HepG2 (cell line): Measurements from ENCODE around the gene PFN1. TPM values are rescaled to one million over a fixed set of nuclear protein-coding genes. Genes with fewer than 3 reads are reported as not detected.

ENCODE experiments used
- CREM ChIP-seq, 2 experiments: sonication (generic) in 1 of 2; formaldehyde crosslinking in 1 of 2; IDR thresholded peaks; 2 replicates each; pipeline versions ENCODE4 v1.4.0 to v1.6.1; 2016 to 2020; ENCODE audit warnings: antibody characterized with exemption in 1 of 2, mild to moderate bottlenecking in 1 of 2, missing genetic modification reagents in 1 of 2
- IRX3 ChIP-seq: sonication (generic); formaldehyde crosslinking; IDR thresholded peaks from 2 replicates; pipeline ENCODE4 v1.8.1; 2023; ENCODE audit warnings: mild to moderate bottlenecking, low read depth, missing genetic modification reagents, borderline replicate concordance
- RFX3 ChIP-seq: IDR thresholded peaks from 2 replicates; pipeline ENCODE4 v1.6.1; 2016; ENCODE audit warnings: missing biosample characterization, missing genetic modification reagents
- ZNF616 ChIP-seq: sonication (generic); formaldehyde crosslinking; IDR thresholded peaks from 2 replicates; pipeline ENCODE4 v1.5.0; 2020; ENCODE audit warnings: low read depth, mild to moderate bottlenecking, missing genetic modification reagents
- polyA plus RNA-seq, 8 experiments: library from polyadenylated mRNA; depleted of rRNA in 3 of 8; stranded (reverse) in 7 of 8; unstranded in 1 of 8; fragments of >200 nt; fragmentation: Illumina TruSeq in 4 of 8; extraction: Trizol in 4 of 8; gene quantifications; 2 replicates each; pipeline versions ENCODE4 v1.2.1 to v1.2.3, GENCODE V29; 2011 to 2016; ENCODE audit warnings: low read depth in 4 of 8, missing spikeins in 1 of 8, mixed read lengths in 1 of 8; ENCODE audit not compliant: insufficient read depth in 1 of 8
- total RNA-seq, 5 experiments: library from RNA; depleted of rRNA; stranded (reverse); fragments of >200 nt; fragmentation: Illumina TruSeq; extraction: Trizol; gene quantifications; 2 replicates each; pipeline ENCODE4 v1.2.3, GENCODE V29; 2016; ENCODE audit warnings: low read depth in 1 of 5
- TF ChIP-seq, protein P1 (sequence below): sonication (generic); formaldehyde crosslinking; IDR thresholded peaks from 2 replicates; pipeline ENCODE4 v1.4.0; 2020; ENCODE audit warnings: missing genetic modification reagents
- TF ChIP-seq, protein P2 (sequence below): sonication (generic); formaldehyde crosslinking; IDR thresholded peaks from 2 replicates; pipeline ENCODE4 v1.4.0; 2020; ENCODE audit warnings: missing genetic modification reagents
- TF ChIP-seq, protein P3 (sequence below): sonication (generic); formaldehyde crosslinking; IDR thresholded peaks from 2 replicates; pipeline ENCODE4 v1.4.0; 2020; ENCODE audit warnings: mild to moderate bottlenecking, missing genetic modification reagents
- TF ChIP-seq, protein P4 (sequence below): sonication (generic); formaldehyde crosslinking; IDR thresholded peaks from 2 replicates; pipeline ENCODE4 v1.4.0; 2020; ENCODE audit warnings: missing genetic modification reagents, borderline replicate concordance
- TF ChIP-seq, protein P5 (sequence below): IDR thresholded peaks from 2 replicates; pipeline ENCODE4 v1.6.1; 2016
- TF ChIP-seq, protein P6 (sequence below): sonication (generic); formaldehyde crosslinking; IDR thresholded peaks from 2 replicates; pipeline ENCODE4 v1.8.1; 2023; ENCODE audit warnings: mild to moderate bottlenecking, moderate library complexity, missing genetic modification reagents

PFN1 gene
- total and polyA plus RNA-seq, 2 of the 13 experiments (the other 11 are each of a cell fraction or from before 2014, with no cell fraction given) = 494 to 613 TPM

DNA sequence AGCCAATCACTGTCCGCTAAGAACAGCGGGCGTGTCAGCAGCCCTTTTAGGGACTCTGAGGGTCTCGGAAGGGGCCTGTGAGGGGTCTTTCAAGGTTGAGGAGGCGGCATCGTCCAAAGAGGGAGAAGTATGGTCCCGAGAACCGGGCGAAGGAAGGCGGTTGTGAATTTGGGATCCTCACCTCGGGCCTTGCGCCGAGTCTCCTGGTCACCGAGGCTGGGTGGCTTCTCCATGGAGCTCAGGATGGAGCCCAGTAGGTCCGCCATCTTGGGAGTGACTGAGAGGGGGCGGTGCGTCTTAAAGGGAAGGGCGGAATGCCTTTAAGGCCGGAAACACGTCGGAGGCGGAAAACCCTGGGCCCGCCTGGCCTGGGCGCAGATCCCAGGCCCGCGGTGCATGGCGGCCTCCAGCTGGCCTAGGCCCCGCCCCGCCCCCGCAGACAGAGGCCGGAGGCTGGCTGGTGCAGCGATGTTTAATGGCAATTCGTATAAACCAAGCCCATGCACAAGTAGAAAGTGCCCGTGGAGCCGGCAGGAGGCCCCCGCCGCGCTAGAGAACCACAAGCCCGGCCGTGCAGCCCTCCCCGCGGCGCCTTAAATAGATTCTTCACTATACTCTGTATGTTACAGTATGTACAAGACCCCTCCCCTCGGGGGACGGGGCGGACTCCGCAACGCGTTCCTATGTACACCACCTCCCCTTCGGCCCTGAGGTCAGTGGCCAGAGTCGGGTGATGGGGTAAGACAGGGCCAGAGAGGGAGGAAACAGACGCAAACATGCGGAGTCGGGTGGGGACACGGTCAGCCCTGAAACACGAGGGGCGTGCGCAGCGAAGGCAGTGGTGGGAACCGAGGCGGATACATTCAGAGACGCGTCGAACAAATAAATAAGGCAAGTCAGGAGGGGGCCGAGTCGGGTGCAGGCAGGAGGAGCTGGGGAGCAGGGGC, 19.5 kb upstream of the PFN1 start, which contains the start of gene SPAG7 (continued):
- TF ChIP-seq ZNF616 (CRISPR knock-in tag) = peak; percentile 39; the same call in 1 of the 2 replicates
- TF ChIP-seq, protein P1, sequence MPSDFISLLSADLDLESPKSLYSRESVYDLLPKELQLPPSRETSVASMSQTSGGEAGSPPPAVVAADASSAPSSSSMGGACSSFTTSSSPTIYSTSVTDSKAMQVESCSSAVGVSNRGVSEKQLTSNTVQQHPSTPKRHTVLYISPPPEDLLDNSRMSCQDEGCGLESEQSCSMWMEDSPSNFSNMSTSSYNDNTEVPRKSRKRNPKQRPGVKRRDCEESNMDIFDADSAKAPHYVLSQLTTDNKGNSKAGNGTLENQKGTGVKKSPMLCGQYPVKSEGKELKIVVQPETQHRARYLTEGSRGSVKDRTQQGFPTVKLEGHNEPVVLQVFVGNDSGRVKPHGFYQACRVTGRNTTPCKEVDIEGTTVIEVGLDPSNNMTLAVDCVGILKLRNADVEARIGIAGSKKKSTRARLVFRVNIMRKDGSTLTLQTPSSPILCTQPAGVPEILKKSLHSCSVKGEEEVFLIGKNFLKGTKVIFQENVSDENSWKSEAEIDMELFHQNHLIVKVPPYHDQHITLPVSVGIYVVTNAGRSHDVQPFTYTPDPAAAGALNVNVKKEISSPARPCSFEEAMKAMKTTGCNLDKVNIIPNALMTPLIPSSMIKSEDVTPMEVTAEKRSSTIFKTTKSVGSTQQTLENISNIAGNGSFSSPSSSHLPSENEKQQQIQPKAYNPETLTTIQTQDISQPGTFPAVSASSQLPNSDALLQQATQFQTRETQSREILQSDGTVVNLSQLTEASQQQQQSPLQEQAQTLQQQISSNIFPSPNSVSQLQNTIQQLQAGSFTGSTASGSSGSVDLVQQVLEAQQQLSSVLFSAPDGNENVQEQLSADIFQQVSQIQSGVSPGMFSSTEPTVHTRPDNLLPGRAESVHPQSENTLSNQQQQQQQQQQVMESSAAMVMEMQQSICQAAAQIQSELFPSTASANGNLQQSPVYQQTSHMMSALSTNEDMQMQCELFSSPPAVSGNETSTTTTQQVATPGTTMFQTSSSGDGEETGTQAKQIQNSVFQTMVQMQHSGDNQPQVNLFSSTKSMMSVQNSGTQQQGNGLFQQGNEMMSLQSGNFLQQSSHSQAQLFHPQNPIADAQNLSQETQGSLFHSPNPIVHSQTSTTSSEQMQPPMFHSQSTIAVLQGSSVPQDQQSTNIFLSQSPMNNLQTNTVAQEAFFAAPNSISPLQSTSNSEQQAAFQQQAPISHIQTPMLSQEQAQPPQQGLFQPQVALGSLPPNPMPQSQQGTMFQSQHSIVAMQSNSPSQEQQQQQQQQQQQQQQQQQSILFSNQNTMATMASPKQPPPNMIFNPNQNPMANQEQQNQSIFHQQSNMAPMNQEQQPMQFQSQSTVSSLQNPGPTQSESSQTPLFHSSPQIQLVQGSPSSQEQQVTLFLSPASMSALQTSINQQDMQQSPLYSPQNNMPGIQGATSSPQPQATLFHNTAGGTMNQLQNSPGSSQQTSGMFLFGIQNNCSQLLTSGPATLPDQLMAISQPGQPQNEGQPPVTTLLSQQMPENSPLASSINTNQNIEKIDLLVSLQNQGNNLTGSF (CRISPR knock-in tag) = no peak
- TF ChIP-seq, protein P2, sequence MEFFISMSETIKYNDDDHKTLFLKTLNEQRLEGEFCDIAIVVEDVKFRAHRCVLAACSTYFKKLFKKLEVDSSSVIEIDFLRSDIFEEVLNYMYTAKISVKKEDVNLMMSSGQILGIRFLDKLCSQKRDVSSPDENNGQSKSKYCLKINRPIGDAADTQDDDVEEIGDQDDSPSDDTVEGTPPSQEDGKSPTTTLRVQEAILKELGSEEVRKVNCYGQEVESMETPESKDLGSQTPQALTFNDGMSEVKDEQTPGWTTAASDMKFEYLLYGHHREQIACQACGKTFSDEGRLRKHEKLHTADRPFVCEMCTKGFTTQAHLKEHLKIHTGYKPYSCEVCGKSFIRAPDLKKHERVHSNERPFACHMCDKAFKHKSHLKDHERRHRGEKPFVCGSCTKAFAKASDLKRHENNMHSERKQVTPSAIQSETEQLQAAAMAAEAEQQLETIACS (CRISPR knock-in tag) = no peak
- TF ChIP-seq RFX3 (CRISPR knock-in tag) = no peak
- TF ChIP-seq, protein P3, sequence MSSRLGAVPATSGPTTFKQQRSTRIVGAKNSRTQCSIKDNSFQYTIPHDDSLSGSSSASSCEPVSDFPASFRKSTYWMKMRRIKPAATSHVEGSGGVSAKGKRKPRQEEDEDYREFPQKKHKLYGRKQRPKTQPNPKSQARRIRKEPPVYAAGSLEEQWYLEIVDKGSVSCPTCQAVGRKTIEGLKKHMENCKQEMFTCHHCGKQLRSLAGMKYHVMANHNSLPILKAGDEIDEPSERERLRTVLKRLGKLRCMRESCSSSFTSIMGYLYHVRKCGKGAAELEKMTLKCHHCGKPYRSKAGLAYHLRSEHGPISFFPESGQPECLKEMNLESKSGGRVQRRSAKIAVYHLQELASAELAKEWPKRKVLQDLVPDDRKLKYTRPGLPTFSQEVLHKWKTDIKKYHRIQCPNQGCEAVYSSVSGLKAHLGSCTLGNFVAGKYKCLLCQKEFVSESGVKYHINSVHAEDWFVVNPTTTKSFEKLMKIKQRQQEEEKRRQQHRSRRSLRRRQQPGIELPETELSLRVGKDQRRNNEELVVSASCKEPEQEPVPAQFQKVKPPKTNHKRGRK = no peak
- TF ChIP-seq, protein P4, sequence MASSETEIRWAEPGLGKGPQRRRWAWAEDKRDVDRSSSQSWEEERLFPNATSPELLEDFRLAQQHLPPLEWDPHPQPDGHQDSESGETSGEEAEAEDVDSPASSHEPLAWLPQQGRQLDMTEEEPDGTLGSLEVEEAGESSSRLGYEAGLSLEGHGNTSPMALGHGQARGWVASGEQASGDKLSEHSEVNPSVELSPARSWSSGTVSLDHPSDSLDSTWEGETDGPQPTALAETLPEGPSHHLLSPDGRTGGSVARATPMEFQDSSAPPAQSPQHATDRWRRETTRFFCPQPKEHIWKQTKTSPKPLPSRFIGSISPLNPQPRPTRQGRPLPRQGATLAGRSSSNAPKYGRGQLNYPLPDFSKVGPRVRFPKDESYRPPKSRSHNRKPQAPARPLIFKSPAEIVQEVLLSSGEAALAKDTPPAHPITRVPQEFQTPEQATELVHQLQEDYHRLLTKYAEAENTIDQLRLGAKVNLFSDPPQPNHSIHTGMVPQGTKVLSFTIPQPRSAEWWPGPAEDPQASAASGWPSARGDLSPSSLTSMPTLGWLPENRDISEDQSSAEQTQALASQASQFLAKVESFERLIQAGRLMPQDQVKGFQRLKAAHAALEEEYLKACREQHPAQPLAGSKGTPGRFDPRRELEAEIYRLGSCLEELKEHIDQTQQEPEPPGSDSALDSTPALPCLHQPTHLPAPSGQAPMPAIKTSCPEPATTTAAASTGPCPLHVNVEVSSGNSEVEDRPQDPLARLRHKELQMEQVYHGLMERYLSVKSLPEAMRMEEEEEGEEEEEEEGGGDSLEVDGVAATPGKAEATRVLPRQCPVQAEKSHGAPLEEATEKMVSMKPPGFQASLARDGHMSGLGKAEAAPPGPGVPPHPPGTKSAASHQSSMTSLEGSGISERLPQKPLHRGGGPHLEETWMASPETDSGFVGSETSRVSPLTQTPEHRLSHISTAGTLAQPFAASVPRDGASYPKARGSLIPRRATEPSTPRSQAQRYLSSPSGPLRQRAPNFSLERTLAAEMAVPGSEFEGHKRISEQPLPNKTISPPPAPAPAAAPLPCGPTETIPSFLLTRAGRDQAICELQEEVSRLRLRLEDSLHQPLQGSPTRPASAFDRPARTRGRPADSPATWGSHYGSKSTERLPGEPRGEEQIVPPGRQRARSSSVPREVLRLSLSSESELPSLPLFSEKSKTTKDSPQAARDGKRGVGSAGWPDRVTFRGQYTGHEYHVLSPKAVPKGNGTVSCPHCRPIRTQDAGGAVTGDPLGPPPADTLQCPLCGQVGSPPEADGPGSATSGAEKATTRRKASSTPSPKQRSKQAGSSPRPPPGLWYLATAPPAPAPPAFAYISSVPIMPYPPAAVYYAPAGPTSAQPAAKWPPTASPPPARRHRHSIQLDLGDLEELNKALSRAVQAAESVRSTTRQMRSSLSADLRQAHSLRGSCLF (CRISPR knock-in tag) = no peak
- no peak for TF ChIP-seq IRX3 (CRISPR knock-in tag)
- TF ChIP-seq, protein P5, sequence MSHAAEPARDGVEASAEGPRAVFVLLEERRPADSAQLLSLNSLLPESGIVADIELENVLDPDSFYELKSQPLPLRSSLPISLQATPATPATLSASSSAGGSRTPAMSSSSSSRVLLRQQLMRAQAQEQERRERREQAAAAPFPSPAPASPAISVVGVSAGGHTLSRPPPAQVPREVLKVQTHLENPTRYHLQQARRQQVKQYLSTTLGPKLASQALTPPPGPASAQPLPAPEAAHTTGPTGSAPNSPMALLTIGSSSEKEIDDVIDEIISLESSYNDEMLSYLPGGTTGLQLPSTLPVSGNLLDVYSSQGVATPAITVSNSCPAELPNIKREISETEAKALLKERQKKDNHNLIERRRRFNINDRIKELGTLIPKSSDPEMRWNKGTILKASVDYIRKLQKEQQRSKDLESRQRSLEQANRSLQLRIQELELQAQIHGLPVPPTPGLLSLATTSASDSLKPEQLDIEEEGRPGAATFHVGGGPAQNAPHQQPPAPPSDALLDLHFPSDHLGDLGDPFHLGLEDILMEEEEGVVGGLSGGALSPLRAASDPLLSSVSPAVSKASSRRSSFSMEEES (CRISPR knock-in tag) = peak; percentile 64
- peak; percentile 44 for TF ChIP-seq CREM (IDR thresholded peaks at IDR 0.05)
- no peak; the same call in 1 of the 2 replicates for TF ChIP-seq CREM (CRISPR knock-in tag; IDR thresholded peaks at IDR 0.05)
- TF ChIP-seq, protein P6, sequence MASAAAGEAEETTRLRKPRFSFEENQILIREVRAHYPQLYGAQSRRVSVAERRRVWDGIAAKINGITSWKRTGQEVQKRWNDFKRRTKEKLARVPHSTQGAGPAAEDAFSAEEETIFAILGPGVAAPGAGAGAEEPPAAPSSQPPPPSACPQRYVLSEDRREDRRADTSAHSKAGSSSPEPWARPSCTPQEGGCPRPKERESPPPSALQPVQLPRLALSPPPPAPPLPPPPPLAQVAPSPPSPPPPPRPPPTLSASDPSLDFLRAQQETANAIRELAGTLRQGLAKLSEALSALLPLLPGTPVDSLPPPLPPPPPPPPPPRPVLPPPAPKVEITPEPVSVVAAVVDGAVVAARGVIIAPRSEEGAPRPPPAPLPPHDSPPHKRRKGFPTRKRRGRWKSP (CRISPR knock-in tag) = peak; percentile 80
